Hepatocyte (in vitro differentiated cells): ENCODE data around the gene CFAP410. TPM values are rescaled to one million over a fixed set of nuclear protein-coding genes. Genes with fewer than 3 reads are reported as not detected.

Source experiments
- DNase-seq: peaks from one replicate; pipeline ENCODE4 v3.0.0-alpha.2; 2016; ENCODE audit warnings: low spot score
- H2AFZ ChIP-seq: fragments of 200-600 bp; sonication (generic); 2 replicates; pipeline ENCODE4 v1.6.0; 2016; ENCODE audit warnings: antibody characterized with exemption, mild to moderate bottlenecking
- H3K27ac ChIP-seq: fragments of 200-600 bp; sonication (generic); 2 replicates; pipeline ENCODE4 v1.5.1; 2016; ENCODE audit warnings: mild to moderate bottlenecking
- H3K27me3 ChIP-seq: fragments of 200-600 bp; sonication (generic); 2 replicates; pipeline ENCODE4 v1.6.1; 2016
- H3K36me3 ChIP-seq: fragments of 200-600 bp; sonication (generic); replicated peaks from 2 replicates; pipeline ENCODE4 v1.5.1; 2016; ENCODE audit warnings: low read depth; ENCODE audit not compliant: insufficient read depth
- H3K4me1 ChIP-seq: fragments of 200-600 bp; sonication (generic); 2 replicates; pipeline ENCODE4 v1.5.1; 2016; ENCODE audit warnings: mild to moderate bottlenecking, moderate library complexity; ENCODE audit not compliant: insufficient read depth
- H3K4me2 ChIP-seq: fragments of 200-600 bp; sonication (generic); 2 replicates; pipeline ENCODE4 v1.6.0; 2016
- H3K4me3 ChIP-seq: fragments of 200-600 bp; sonication (generic); 2 replicates; pipeline ENCODE4 v1.5.1; 2016; ENCODE audit warnings: mild to moderate bottlenecking
- H3K79me2 ChIP-seq: fragments of 200-600 bp; sonication (generic); 2 replicates; pipeline ENCODE4 v1.6.0; 2017; ENCODE audit warnings: mild to moderate bottlenecking
- H3K9me2 ChIP-seq: fragments of 200-600 bp; sonication (generic); replicated peaks from 2 replicates; pipeline ENCODE4 v1.6.0; 2017; ENCODE audit warnings: mild to moderate bottlenecking; ENCODE audit not compliant: insufficient read depth
- H3K9me3 ChIP-seq: fragments of 200-600 bp; sonication (generic); 2 replicates; pipeline ENCODE4 v1.5.1; 2016; ENCODE audit warnings: low read depth, mild to moderate bottlenecking
- H4K20me1 ChIP-seq: fragments of 200-600 bp; sonication (generic); 2 replicates; pipeline ENCODE4 v1.6.0; 2016; ENCODE audit warnings: mild to moderate bottlenecking; ENCODE audit not compliant: insufficient read depth, poor library complexity, severe bottlenecking
- CTCF ChIP-seq: fragments of 200-600 bp; sonication (generic); IDR thresholded peaks from 2 replicates; pipeline ENCODE4 v1.5.1; 2016; ENCODE audit warnings: antibody characterized with exemption, mild to moderate bottlenecking; ENCODE audit not compliant: poor library complexity
- EZH2 ChIP-seq: fragments of 200-600 bp; sonication (generic); IDR thresholded peaks from 2 replicates; pipeline ENCODE4 v1.6.1; 2016; ENCODE audit warnings: antibody characterized with exemption, mild to moderate bottlenecking, borderline replicate concordance
- EZH2phosphoT487 ChIP-seq: fragments of 200-600 bp; sonication (generic); IDR thresholded peaks from one replicate; pipeline ENCODE4 v1.6.1; 2018; ENCODE audit warnings: antibody characterized with exemption, mild to moderate bottlenecking, low read depth, moderate library complexity; ENCODE audit not compliant: unreplicated experiment, severe bottlenecking
- WGBS: methylation state at CpG from one replicate; pipeline ENCODE4 v1.1.6; 2016; ENCODE audit warnings: low lambda C conversion rate; ENCODE audit errors: missing lambda C conversion rate; 5-methylcytosine and 5-hydroxymethylcytosine counted together
- polyA plus RNA-seq: library from polyadenylated mRNA; unstranded; fragments of >200 nt; fragmentation: Nextera tagmentation; extraction: Ambion mirVana; gene quantifications from 2 replicates; pipeline ENCODE4 v1.2.1, GENCODE V29; 2016
- total RNA-seq: library from RNA; depleted of rRNA; stranded (reverse); fragments of >200 nt; gene quantifications from 2 replicates; pipeline ENCODE4 v1.2.3, GENCODE V29; 2014

CFAP410 gene
- total and polyA plus RNA-seq, 2 experiments from 2014 or later = 17.1 to 33.6 TPM

- no peaks in the 10 kb centered on the region for H3K79me2 ChIP-seq
- no peaks in the 10 kb centered on the region for H3K36me3 ChIP-seq
- no peak for DNase-seq
- no peaks in the 10 kb centered on the region for H3K9me2 ChIP-seq
- no peaks in the 10 kb centered on the region for H3K27me3 ChIP-seq
- H2AFZ ChIP-seq = no peak overlapping the region
- WGBS = 87% methylated on average over 9 of the region's 9 CpGs
- no peaks in the 10 kb centered on the region for H4K20me1 ChIP-seq
- H3K9me3 ChIP-seq = no peaks in the 10 kb centered on the region
- H3K4me2 ChIP-seq = no peak overlapping the region
- no peak overlapping the region for H3K4me3 ChIP-seq
- TF ChIP-seq CTCF = no peak
- no peak for TF ChIP-seq EZH2
- TF ChIP-seq EZH2phosphoT487 = no peak
- H3K4me1 ChIP-seq = peaks cover 6% of the 10 kb centered on the region
- no peak overlapping the region for H3K27ac ChIP-seq
These were observed 56.8 kb downstream of the CFAP410 start for GRCh38 chr21:44282370-44282769.

DNA sequence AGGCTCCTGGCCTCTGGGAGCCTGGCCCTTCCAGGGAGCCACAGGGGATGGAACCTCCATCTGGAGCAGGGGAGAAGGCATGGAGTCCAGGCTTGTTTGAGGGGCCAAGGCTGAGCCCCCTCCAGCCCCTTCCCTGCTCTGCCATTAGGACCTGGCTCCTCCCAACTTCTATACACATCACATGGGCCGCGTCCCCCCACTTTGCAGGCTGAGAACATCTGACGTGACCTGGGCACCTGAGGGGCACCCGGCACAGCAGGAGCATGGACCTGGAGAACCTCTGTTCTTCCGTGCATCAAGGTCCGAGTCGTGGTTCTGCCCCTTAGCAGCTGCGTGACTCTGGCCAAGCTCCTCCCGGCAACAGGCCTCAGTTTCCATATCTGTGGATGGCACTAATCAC is 57.4 kb downstream of the CFAP410 start:
- Histone ChIP-seq H3K36me3 (no peaks in the 10 kb centered on the region), H3K4me3 (no peak overlapping the region), H3K9me3 (no peaks in the 10 kb centered on the region), H3K4me2 (no peak overlapping the region), H3K79me2 (no peaks in the 10 kb centered on the region), H3K9me2 (no peaks in the 10 kb centered on the region), H3K4me1 (peaks cover 6% of the 10 kb centered on the region), H3K27ac (no peak overlapping the region), H4K20me1 (no peaks in the 10 kb centered on the region), H2AFZ (no peak overlapping the region), H3K27me3 (no peaks in the 10 kb centered on the region)
- 93% methylated on average over 9 of the region's 9 CpGs for WGBS
- DNase-seq = no peak
- no peak for TF ChIP-seq EZH2phosphoT487
- TF ChIP-seq CTCF = no peak

DNA sequence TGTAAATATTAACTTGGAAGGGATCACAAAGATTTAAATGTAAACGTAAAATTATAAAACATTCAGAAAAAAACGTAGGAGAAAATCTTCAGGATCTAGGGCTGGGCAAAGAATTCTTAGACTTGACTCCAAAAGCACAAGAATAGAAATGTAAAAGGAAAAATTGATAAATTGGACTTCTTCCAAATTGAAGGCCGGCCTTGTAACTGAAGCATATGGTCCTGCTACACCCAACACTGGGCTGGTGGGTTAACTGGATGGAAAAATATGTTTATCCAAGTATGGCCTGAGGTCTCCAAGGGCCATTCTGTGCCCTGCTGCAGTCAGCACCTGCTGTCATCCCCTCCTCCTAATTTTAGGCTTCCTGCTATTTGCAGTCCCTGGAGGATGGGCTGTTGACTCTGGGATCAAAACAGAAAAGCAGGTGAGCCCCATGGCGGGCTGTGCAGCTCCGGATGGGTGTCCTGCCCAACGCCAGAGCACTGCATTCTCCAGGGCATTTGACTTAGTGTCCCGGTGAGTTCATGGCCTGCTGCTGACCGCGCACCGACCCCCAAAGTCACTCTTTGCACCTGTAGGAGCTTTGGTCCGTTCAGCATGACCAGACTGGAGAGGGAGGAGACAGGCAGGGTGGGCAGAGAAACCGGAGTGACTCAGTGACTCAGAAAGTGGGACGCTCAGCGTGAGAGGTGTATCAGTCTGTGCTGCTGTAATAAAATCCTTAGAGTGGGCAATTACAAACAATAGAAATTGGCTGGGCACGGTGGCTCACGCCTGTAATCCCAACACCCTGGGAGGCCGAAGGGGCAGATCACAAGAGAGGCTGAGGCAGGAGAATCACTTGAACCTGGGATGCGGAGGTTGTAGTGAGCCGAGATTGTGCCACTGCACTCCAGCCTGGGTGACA is 59.6 kb downstream of the CFAP410 start:
- H3K4me1 ChIP-seq = peaks cover 6% of the 10 kb centered on the region
- H2AFZ ChIP-seq = no peak overlapping the region
- H3K9me3 ChIP-seq = no peaks in the 10 kb centered on the region
- no peaks in the 10 kb centered on the region for H3K9me2 ChIP-seq
- H3K36me3 ChIP-seq = no peaks in the 10 kb centered on the region
- H3K27ac ChIP-seq = no peak overlapping the region
- no peak for TF ChIP-seq CTCF
- no peak for TF ChIP-seq EZH2phosphoT487
- TF ChIP-seq EZH2 = no peak
- DNase-seq = no peak
- H3K4me3 ChIP-seq = no peak overlapping the region
- 81% methylated on average over 19 of the region's 19 CpGs for WGBS
- no peaks in the 10 kb centered on the region for H4K20me1 ChIP-seq
- H3K79me2 ChIP-seq = no peaks in the 10 kb centered on the region
- no peaks in the 10 kb centered on the region for H3K27me3 ChIP-seq
- no peak overlapping the region for H3K4me2 ChIP-seq

Other genes with a start within 250 kb of the CFAP410 start
- gene PWP2, start 232.0 kb downstream of the CFAP410 start, total RNA-seq = 1.3 and 3.3 TPM in 2 replicates
- gene PWP2, start 232.0 kb downstream of the CFAP410 start, polyA plus RNA-seq = 0.36 and 1.4 TPM in 2 replicates
- gene GATD3, start 205.7 kb downstream of the CFAP410 start, total RNA-seq = 9.5 and 24.7 TPM in 2 replicates
- gene GATD3, start 205.7 kb downstream of the CFAP410 start, polyA plus RNA-seq = 4.6 and 7.8 TPM in 2 replicates
- 0.48 and 2.4 TPM in 2 replicates for gene ICOSLG, start 98.4 kb downstream of the CFAP410 start, total RNA-seq
- 0.68 and 1.9 TPM in 2 replicates for gene ICOSLG, start 98.4 kb downstream of the CFAP410 start, polyA plus RNA-seq
- gene DNMT3L, start 77.5 kb downstream of the CFAP410 start, total RNA-seq = not detected in 2 replicates
- gene DNMT3L, start 77.5 kb downstream of the CFAP410 start, polyA plus RNA-seq = 0.33 TPM in 1 of 2 replicates, not detected in the other
- 1.00 and 1.3 TPM in 2 replicates for gene AIRE, start 53.5 kb downstream of the CFAP410 start, total RNA-seq
- 0.32 and 0.42 TPM in 2 replicates for gene AIRE, start 53.5 kb downstream of the CFAP410 start, polyA plus RNA-seq
- gene PFKL, start 39.3 kb downstream of the CFAP410 start, total RNA-seq = 115 and 140 TPM in 2 replicates
- gene PFKL, start 39.3 kb downstream of the CFAP410 start, polyA plus RNA-seq = 191 and 205 TPM in 2 replicates
- gene TRPM2, start 14.2 kb upstream of the CFAP410 start, total RNA-seq = 0.24 and 0.50 TPM in 2 replicates
- gene TRPM2, start 14.2 kb upstream of the CFAP410 start, polyA plus RNA-seq = 0.25 TPM in 1 of 2 replicates, not detected in the other
- gene LRRC3, start 116.1 kb upstream of the CFAP410 start, total RNA-seq = 7.3 and 7.8 TPM in 2 replicates
- gene LRRC3, start 116.1 kb upstream of the CFAP410 start, polyA plus RNA-seq = 5.6 and 7.2 TPM in 2 replicates
- gene KRTAP10-1, start 200.8 kb upstream of the CFAP410 start, total RNA-seq = not detected in 2 replicates
- gene KRTAP10-1, start 200.8 kb upstream of the CFAP410 start, polyA plus RNA-seq = not detected in 2 replicates
- not detected in 2 replicates for gene KRTAP10-2, start 212.1 kb upstream of the CFAP410 start, total RNA-seq
- gene KRTAP10-2, start 212.1 kb upstream of the CFAP410 start, polyA plus RNA-seq = not detected in 2 replicates
- gene KRTAP10-3, start 219.4 kb upstream of the CFAP410 start, total RNA-seq = not detected in 2 replicates
- gene KRTAP10-3, start 219.4 kb upstream of the CFAP410 start, polyA plus RNA-seq = not detected in 2 replicates
- not detected in 2 replicates for gene KRTAP10-4, start 234.3 kb upstream of the CFAP410 start, total RNA-seq
- gene KRTAP10-4, start 234.3 kb upstream of the CFAP410 start, polyA plus RNA-seq = not detected in 2 replicates
- not detected in 2 replicates for gene KRTAP10-5, start 241.2 kb upstream of the CFAP410 start, total RNA-seq
- not detected in 2 replicates for gene KRTAP10-5, start 241.2 kb upstream of the CFAP410 start, polyA plus RNA-seq